Measurements from ENCODE around the gene PSMA7. TPM values are rescaled to one million over a fixed set of nuclear protein-coding genes. Genes with fewer than 3 reads are reported as not detected.
A peak's percentile ranks its signal among the peaks of the same experiment; 100 is the strongest.

PSMA7 gene
- polyA plus RNA-seq, 1 donor (not counting 4 experiments of a cell fraction or from before 2014, with no cell fraction given): 383 TPM

GRCh38 chr20:62156254-62156556 is 13.0 kb upstream of the PSMA7 start:
- Histone ChIP-seq H3K9me3 (ENCODE audit: control insufficient read depth, low read depth, low read length) (no peaks in the 10 kb centered on the region), H2AFZ (ENCODE audit: control insufficient read depth, low read length) (no peak overlapping the region), H3K27me3 (ENCODE audit: control insufficient read depth, extremely low read depth, insufficient read depth, low read length) (no peaks in the 10 kb centered on the region), H3K9ac (ENCODE audit: control insufficient read depth, extremely low read depth, insufficient read depth, low read length) (no peak overlapping the region), H4K20me1 (ENCODE audit: control insufficient read depth, extremely low read depth, insufficient read depth, low read length) (peaks cover 27% of the 10 kb centered on the region), H3K4me1 (ENCODE audit: control insufficient read depth, extremely low read depth, insufficient read depth, low read length) (peaks cover 32% of the 10 kb centered on the region), H3K9me1 (ENCODE audit: control insufficient read depth, extremely low read depth, insufficient read depth, low read length) (peaks cover 5% of the 10 kb centered on the region), H3K4me2 (ENCODE audit: control insufficient read depth, extremely low read depth, insufficient read depth, low read depth, low read length) (no peak overlapping the region), H3K27ac (ENCODE audit: control insufficient read depth, insufficient read depth, low read length) (no peak overlapping the region), H3K4me3 (ENCODE audit: control insufficient read depth in 2 of 3, extremely low read depth in 1 of 3, insufficient read depth in 2 of 3, low read depth in 1 of 3, low read length in 3 of 3) (no peak overlapping the region), H3K36me3 (ENCODE audit: control insufficient read depth in 2 of 2, extremely low read depth in 1 of 2, insufficient read depth in 2 of 2, low read length in 2 of 2) (peaks cover 8 to 10% of the 10 kb centered on the region in 2 experiments), H3K79me2 (ENCODE audit: control insufficient read depth, insufficient read depth, low read length) (peaks cover 45% of the 10 kb centered on the region)
- FAIRE-seq (no peak), DNase-seq (ENCODE audit: low read depth, low spot score) (no peak)
- dilution Hi-C loops (cut with MboI; ENCODE audit: extremely low pct_ligation_motif_present, low sequenced_read_pairs): no loop called here
- TF ChIP-seq CTCF (optimal IDR thresholded peaks at IDR 0.05 in 1 of 3, IDR thresholded peaks at IDR 0.05 in 1 of 3, conservative IDR thresholded peaks at IDR 0.05 in 1 of 3; ENCODE audit: extremely low read depth in 1 of 3, insufficient read depth in 2 of 3, low read length in 3 of 3) (no peak), EZH2 (IDR thresholded peaks at IDR 0.05; ENCODE audit: low read length) (no peak)

- TF ChIP-seq EZH2 (IDR thresholded peaks at IDR 0.05; ENCODE audit: low read length): no peak
- peak in 1 of 3 experiments; percentile 26 for TF ChIP-seq CTCF (optimal IDR thresholded peaks at IDR 0.05 in 1 of 3, IDR thresholded peaks at IDR 0.05 in 1 of 3, conservative IDR thresholded peaks at IDR 0.05 in 1 of 3; ENCODE audit: extremely low read depth in 1 of 3, insufficient read depth in 2 of 3, low read length in 3 of 3)
- no peaks in the 10 kb centered on the region for H3K27me3 ChIP-seq (ENCODE audit: control insufficient read depth, extremely low read depth, insufficient read depth, low read length)
- DNase-seq (ENCODE audit: low read depth, low spot score) (peak; percentile 64), FAIRE-seq (no peak)
- no peaks in the 10 kb centered on the region for H3K9me3 ChIP-seq (ENCODE audit: control insufficient read depth, low read depth, low read length)
- H3K27ac ChIP-seq (ENCODE audit: control insufficient read depth, insufficient read depth, low read length): no peak overlapping the region
- H3K9me1 ChIP-seq (ENCODE audit: control insufficient read depth, extremely low read depth, insufficient read depth, low read length): peaks cover 8% of the 10 kb centered on the region
- no peak overlapping the region for H3K9ac ChIP-seq (ENCODE audit: control insufficient read depth, extremely low read depth, insufficient read depth, low read length)
- no peak overlapping the region for H3K4me2 ChIP-seq (ENCODE audit: control insufficient read depth, extremely low read depth, insufficient read depth, low read depth, low read length)
- dilution Hi-C loops (cut with MboI; ENCODE audit: extremely low pct_ligation_motif_present, low sequenced_read_pairs): no loop called here
- H4K20me1 ChIP-seq (ENCODE audit: control insufficient read depth, extremely low read depth, insufficient read depth, low read length): peaks cover 33% of the 10 kb centered on the region
- peaks cover 51% of the 10 kb centered on the region for H3K79me2 ChIP-seq (ENCODE audit: control insufficient read depth, insufficient read depth, low read length)
- no peak overlapping the region for H2AFZ ChIP-seq (ENCODE audit: control insufficient read depth, low read length)
- H3K4me3 ChIP-seq (ENCODE audit: control insufficient read depth in 2 of 3, extremely low read depth in 1 of 3, insufficient read depth in 2 of 3, low read depth in 1 of 3, low read length in 3 of 3): no peak overlapping the region
- peaks cover 4 to 10% of the 10 kb centered on the region in 2 experiments for H3K36me3 ChIP-seq (ENCODE audit: control insufficient read depth in 2 of 2, extremely low read depth in 1 of 2, insufficient read depth in 2 of 2, low read length in 2 of 2)
- H3K4me1 ChIP-seq (ENCODE audit: control insufficient read depth, extremely low read depth, insufficient read depth, low read length): peaks cover 29% of the 10 kb centered on the region
Observed at GRCh38 chr20:62155428-62156253, 12.4 kb upstream of the PSMA7 start.

Measured in keratinocyte (primary cell).